RWPE1 (cell line): ENCODE results near the gene MGME1.

ENCODE experiments used
- CTCF ChIA-PET: fragments of 350-600 bp; sonication (Branson Sonifier 250); formaldehyde crosslinking; extraction: SDS; loops from one replicate; lab custom pipeline; 2021; lab: Yijun Ruan, JAX
- POLR2A ChIA-PET: fragments of 400-600 bp; formaldehyde crosslinking; extraction: SDS; loops from one replicate; lab custom pipeline; 2020; ENCODE audit warnings: antibody characterized with exemption; ENCODE audit not compliant: low non-redundant PET; lab: Yijun Ruan, JAX
- DNase-seq: peaks from one replicate; pipeline ENCODE4 v3.0.0; 2012; ENCODE audit warnings: low spot score
- H3K27ac ChIP-seq: fragments of 450-650 bp; 2 replicates; pipeline ENCODE4 v1.5.1; 2017
- TF ChIP-seq, protein P1 (sequence below): fragments of 450-650 bp; conservative IDR thresholded peaks from 2 replicates; pipeline ENCODE4 v1.5.1; 2017; ENCODE audit warnings: low read depth, mild to moderate bottlenecking

MGME1 gene

DNA sequence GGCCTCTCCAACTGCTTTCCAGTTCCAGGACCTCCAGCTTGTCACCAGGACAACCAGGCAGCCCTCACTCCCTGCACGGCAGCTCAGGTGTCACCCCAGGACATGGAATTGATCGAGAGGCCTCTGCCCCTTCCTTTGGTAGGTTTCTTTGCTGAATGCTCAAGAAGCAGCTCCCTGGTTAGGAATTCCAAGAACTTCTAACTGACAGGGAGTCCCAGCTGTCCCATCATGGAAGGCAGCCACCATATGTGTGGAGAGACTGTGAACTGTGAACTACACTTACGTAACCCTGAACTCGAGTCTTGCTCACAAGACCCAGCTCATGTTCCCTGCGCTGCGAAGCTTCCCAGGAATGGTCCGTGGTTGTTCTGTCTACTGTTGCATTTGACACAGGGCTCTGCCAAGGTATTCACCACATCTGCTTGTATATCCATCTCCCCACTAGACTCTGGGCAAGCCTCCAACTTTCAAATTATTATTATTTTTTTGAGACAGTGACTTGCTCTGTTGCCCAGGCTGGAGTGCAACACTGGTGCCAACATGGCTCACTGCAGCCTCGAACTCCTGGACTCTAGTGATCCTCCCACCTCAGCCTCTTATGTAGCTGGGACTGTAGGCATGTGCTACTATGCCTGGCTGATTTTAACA is 35.7 kb downstream of the MGME1 start:
- ChIA-PET POLR2A (no interaction called here), CTCF (no interaction called here)
- DNase-seq = no peak
- no peak overlapping the region for H3K27ac ChIP-seq
- TF ChIP-seq, protein P1, sequence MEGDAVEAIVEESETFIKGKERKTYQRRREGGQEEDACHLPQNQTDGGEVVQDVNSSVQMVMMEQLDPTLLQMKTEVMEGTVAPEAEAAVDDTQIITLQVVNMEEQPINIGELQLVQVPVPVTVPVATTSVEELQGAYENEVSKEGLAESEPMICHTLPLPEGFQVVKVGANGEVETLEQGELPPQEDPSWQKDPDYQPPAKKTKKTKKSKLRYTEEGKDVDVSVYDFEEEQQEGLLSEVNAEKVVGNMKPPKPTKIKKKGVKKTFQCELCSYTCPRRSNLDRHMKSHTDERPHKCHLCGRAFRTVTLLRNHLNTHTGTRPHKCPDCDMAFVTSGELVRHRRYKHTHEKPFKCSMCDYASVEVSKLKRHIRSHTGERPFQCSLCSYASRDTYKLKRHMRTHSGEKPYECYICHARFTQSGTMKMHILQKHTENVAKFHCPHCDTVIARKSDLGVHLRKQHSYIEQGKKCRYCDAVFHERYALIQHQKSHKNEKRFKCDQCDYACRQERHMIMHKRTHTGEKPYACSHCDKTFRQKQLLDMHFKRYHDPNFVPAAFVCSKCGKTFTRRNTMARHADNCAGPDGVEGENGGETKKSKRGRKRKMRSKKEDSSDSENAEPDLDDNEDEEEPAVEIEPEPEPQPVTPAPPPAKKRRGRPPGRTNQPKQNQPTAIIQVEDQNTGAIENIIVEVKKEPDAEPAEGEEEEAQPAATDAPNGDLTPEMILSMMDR = no peak

DNA sequence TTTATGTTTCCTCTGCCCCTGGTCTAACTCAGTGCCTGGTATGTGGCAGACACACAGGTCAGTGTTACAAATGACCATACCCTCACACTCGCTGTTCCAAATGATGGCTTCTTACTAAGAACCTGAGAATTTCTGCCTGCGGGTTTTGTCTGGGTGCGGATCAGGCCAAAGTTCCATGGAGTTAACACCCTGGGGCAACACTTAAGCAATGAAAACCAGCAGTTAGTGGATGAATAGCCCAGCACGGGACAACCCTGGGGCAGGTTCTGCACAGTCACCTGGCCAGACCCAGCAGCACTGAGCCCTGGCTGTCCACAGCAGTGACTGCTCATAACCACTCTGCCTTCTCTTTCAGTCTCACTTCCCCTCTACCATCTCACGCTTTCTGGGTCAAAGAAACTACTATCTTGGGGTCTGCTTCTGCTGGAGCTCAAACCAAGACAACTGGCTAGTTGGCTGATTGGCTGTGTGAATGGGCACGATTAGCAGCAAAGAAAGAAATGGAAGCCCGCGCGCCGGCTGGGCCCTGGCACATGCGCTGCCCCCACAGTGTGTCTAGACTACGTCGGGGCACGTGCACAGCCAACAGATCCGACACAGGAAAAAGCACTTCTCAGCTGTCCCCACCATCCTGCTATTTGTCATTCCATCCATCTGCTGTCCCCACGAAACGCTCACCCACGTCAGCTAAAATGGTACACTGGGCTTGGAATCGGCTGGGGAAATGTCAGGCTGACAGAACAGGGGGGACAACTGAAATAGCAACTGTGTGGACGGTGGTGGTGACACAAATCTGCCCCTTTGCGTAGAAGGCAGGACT is 36.6 kb downstream of the MGME1 start:
- H3K27ac ChIP-seq = no peak overlapping the region
- TF ChIP-seq, protein P1 = no peak
- POLR2A ChIA-PET = no interaction called here
- CTCF ChIA-PET = no interaction called here
- peak; percentile 21 for DNase-seq

DNA sequence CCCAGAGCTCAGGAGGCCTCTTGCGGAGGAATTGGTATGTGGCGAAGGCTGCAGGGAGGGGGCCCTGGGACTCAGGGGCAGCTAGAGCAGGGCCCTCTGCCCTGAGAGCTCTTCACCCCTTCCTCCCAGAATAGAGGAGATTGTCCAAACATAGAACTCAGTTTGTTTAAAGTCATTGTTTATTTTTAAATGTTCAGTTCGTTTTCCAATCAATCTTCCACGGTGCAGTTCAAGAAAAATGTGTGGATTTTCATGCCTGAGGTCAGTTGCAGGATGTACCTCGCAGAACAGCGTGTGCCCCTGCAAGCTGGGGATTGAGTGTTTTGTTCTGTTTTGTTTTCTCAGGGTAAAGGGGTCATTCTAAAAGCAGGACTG is 37.2 kb downstream of the MGME1 start:
- H3K27ac ChIP-seq = no peak overlapping the region
- TF ChIP-seq, protein P1 = no peak
- POLR2A ChIA-PET = no interaction called here
- CTCF ChIA-PET = no interaction called here
- no peak for DNase-seq

DNA sequence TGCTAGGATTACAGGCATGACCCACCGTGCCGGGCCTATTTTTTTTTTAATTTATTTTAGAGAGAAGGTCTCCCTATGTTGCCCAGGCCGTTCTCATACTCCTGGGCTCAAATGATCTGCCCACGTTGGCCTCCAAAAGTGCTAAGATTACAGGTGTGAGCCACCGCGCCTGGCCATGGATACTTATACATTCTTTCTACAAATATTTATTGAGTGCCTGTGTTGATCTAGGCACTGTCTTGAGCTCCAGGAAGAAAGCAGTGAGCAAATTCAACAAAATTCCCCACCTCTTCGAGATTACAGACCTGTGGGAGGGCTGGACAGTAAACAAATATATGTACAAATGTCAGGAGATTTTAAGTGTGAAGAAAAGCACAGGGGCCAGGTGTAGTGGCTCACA is 37.9 kb downstream of the MGME1 start:
- TF ChIP-seq, protein P1 = no peak
- no peak overlapping the region for H3K27ac ChIP-seq
- no peak for DNase-seq
- ChIA-PET POLR2A (no interaction called here), CTCF (interaction anchor here (0.7 kb wide), 1 partner anchor 375 kb away, joined by 3 read pairs; no protein-coding TSS in a partner anchor)

DNA sequence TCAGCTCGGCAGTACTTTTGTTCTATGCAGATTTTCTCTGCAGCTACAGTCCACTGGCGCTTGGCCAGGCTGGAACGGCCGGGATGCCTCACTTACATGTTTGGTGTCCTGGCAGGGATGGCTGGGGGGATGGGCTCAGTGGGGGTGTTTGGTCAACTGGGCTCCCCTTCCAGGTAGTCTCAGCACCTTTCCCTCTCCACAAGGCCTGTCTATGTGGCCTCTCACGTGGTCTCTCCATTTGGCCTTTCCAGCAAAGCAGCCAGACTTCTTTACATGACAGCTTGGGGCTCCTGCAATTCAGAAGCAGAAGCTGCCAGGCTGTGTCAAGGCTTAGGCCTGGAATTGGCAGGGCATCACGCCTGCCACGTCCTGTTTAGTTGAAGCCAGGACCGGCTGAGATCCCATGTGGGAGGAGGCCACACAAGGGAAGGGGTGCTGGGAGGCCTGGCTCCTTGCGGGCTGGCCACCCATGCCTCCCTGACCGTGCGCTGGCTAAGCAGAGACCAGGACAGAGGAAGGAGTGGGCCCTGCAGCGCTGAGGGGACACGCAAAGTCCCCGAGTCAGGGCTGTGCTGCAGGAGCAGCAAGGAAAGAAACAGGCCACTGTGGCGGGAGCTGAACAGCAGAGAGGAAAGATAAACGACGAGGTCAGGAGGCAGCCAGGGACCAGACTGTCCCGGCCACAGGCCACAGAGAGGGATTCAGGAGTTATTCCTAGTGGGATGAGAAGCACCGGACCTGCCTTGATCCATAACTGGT is 38.9 kb downstream of the MGME1 start:
- DNase-seq = no peak
- CTCF ChIA-PET = no interaction called here
- TF ChIP-seq, protein P1 = no peak
- POLR2A ChIA-PET = no interaction called here
- H3K27ac ChIP-seq = peak overlapping the region; percentile 17

DNA sequence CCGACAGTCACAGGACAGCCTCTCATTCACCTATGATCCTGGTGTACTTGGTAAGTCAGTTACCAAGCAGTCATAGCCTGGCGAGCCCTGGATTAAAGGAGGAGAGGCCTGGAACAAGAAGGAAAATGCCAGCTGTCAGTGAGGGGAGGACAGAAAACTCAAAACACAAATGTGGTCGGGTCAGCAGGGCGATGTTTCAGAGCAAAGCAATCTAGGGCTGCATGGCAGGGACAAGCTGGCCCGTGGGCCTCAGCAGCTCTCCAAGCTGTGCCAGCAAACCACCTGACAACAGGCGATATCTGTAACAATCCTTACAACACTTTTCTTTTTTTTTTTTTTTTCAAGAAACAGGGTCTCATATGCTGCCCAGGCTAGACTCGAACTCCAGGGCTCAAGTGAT is 40.3 kb downstream of the MGME1 start:
- CTCF ChIA-PET = interaction anchor here (0.6 kb wide), 1 partner anchor 128 kb away, joined by 3 read pairs; the partner anchor contains the start of genes KAT14 and PET117
- DNase-seq = no peak
- H3K27ac ChIP-seq = no peak overlapping the region
- POLR2A ChIA-PET = no interaction called here
- TF ChIP-seq, protein P1 = no peak
